HCT116 (cell line): ENCODE results near the gene CFAP53. TPM values are rescaled to one million over a fixed set of nuclear protein-coding genes. Genes with fewer than 3 reads are reported as not detected.

Experiments used
- ATAC-seq: fragments of 200-7000 bp; cut with Tn5 transposase; 2 replicates; pipeline ENCODE4 v1.9.1; 2020; ENCODE audit warnings: mild to moderate bottlenecking, moderate library complexity
- BruUV-seq: library from RNA; stranded (reverse); fragments of 400-500 nt; replicated peaks from 2 replicates; lab custom pipeline; 2021; lab: Mats Ljungman, UMichigan
- CTCF ChIA-PET: fragments of 300-600 bp; sonication (Branson Sonifier 250); formaldehyde crosslinking; loops from one replicate; lab custom pipeline; 2021; ENCODE audit warnings: antibody characterized with exemption; lab: Charles Lee
- POLR2A ChIA-PET: fragments of 300-600, 350-600 bp; sonication (Branson Sonifier 250); formaldehyde crosslinking; loops from one replicate; lab custom pipeline; 2021; ENCODE audit warnings: antibody characterized with exemption; lab: Charles Lee
- RAD21 ChIA-PET, 2 experiments: fragments of 300-600 bp; sonication (Branson Sonifier 250); formaldehyde crosslinking; loops; one replicate each; lab custom pipeline; 2023; ENCODE audit warnings: low total read pairs in 2 of 2; ENCODE audit not compliant: uncharacterized antibody in 2 of 2, unreplicated experiment in 2 of 2, low non-redundant PET in 1 of 2; lab: Charles Lee
- DNase-seq: peaks from one replicate; pipeline ENCODE4 v3.0.0-alpha.2; 2010; ENCODE audit warnings: low read depth, low spot score
- H2AFZ ChIP-seq: fragments of 200-600 bp; shearing (Covaris generic), sonication (generic); 2 replicates; pipeline ENCODE4 v1.6.1; 2017; ENCODE audit warnings: low read depth, mixed run types, mixed read lengths, antibody characterized with exemption, low read length; ENCODE audit not compliant: poor library complexity, severe bottlenecking
- H3K27ac ChIP-seq: 2 replicates; pipeline ENCODE4 v1.5.1; 2012; ENCODE audit warnings: low read depth, low read length
- H3K27me3 ChIP-seq: fragments of 200-600 bp; sonication (generic); 2 replicates; pipeline ENCODE4 v1.6.1; 2016; ENCODE audit warnings: mixed run types, low read length, mixed read lengths; ENCODE audit not compliant: insufficient read depth
- H3K36me3 ChIP-seq, 2 experiments: fragments of 200-500 bp in 1 of 2; fragments of 200-600 bp in 1 of 2; sonication (Bioruptor generic) in 1 of 2; sonication (generic) in 1 of 2; 2 replicates each; pipeline versions ENCODE4 v1.5.1 to v1.6.1; 2014 to 2016; ENCODE audit warnings: low read length in 2 of 2, inconsistent platforms in 1 of 2, mixed read lengths in 1 of 2, mixed run types in 1 of 2; ENCODE audit not compliant: insufficient read depth in 2 of 2, control insufficient read depth in 1 of 2
- H3K4me1 ChIP-seq, 2 experiments: fragments of 200-600 bp in 1 of 2; sonication (generic) in 1 of 2; 2 replicates each; pipeline versions ENCODE4 v1.5.1 to v1.6.1; 2012 to 2017; ENCODE audit warnings: low read length in 2 of 2, inconsistent platforms in 1 of 2, mild to moderate bottlenecking in 1 of 2, mixed read lengths in 1 of 2, mixed run types in 1 of 2, moderate library complexity in 1 of 2; ENCODE audit not compliant: insufficient read depth in 2 of 2, control insufficient read depth in 1 of 2
- H3K4me2 ChIP-seq: fragments of 200-600 bp; sonication (generic); 2 replicates; pipeline ENCODE4 v1.6.1; 2017; ENCODE audit warnings: mixed run types, low read length, mixed read lengths
- H3K4me3 ChIP-seq, 2 experiments: fragments of 200-600 bp in 1 of 2; sonication (generic) in 1 of 2; replicated peaks in 1 of 2; 2 replicates each; pipeline ENCODE4 v1.5.1; 2011 to 2016; ENCODE audit warnings: low read length in 2 of 2, control low read depth in 1 of 2, low read depth in 1 of 2, mild to moderate bottlenecking in 1 of 2, mixed read lengths in 1 of 2, mixed run types in 1 of 2
- H3K79me2 ChIP-seq: fragments of 200-600 bp; sonication (generic); 2 replicates; pipeline ENCODE4 v1.6.1; 2017; ENCODE audit warnings: mild to moderate bottlenecking, mixed run types, low read length, moderate library complexity, mixed read lengths; ENCODE audit not compliant: insufficient read depth
- H3K9ac ChIP-seq: fragments of 200-600 bp; sonication (generic); 2 replicates; pipeline ENCODE4 v1.6.1; 2016; ENCODE audit warnings: low read length, mixed read lengths
- H3K9me2 ChIP-seq: fragments of 200-600 bp; sonication (generic), shearing (Covaris generic); 2 replicates; pipeline ENCODE4 v1.6.1; 2017; ENCODE audit warnings: mixed run types, mild to moderate bottlenecking, moderate library complexity; ENCODE audit not compliant: insufficient read depth
- H3K9me3 ChIP-seq, 2 experiments: fragments of 200-500 bp in 1 of 2; fragments of 200-600 bp in 1 of 2; sonication (Bioruptor generic) in 1 of 2; sonication (generic) in 1 of 2; 2 replicates each; pipeline ENCODE4 v1.6.1; 2014 to 2017; ENCODE audit warnings: low read length in 2 of 2, mixed read lengths in 2 of 2, inconsistent platforms in 1 of 2, low read depth in 1 of 2, mild to moderate bottlenecking in 1 of 2, mixed run types in 1 of 2, moderate library complexity in 1 of 2; ENCODE audit not compliant: control insufficient read depth in 1 of 2, insufficient read depth in 1 of 2
- H4K20me1 ChIP-seq: fragments of 200-600 bp; sonication (generic), shearing (Covaris generic); 2 replicates; pipeline ENCODE4 v1.6.1; 2017; ENCODE audit warnings: mixed run types, mild to moderate bottlenecking, moderate library complexity; ENCODE audit not compliant: insufficient read depth
- ATF3 ChIP-seq: IDR thresholded peaks from 2 replicates; pipeline ENCODE4 v1.6.1; 2012
- CBX3 ChIP-seq: IDR thresholded peaks from 2 replicates; pipeline ENCODE4 v1.6.1; 2012; ENCODE audit warnings: low read depth
- CTCF ChIP-seq, 3 experiments: fragments of 200-600 bp in 1 of 3; sonication (generic) in 1 of 3; IDR thresholded peaks in 2 of 3; conservative IDR thresholded peaks in 1 of 3; 2 replicates each; pipeline ENCODE4 v1.5.1; 2012 to 2017; ENCODE audit warnings: low read depth in 2 of 3, low read length in 2 of 3, antibody characterized with exemption in 1 of 3, borderline replicate concordance in 1 of 3, control low read depth in 1 of 3, mild to moderate bottlenecking in 1 of 3, mixed read lengths in 1 of 3, mixed run types in 1 of 3, moderate library complexity in 1 of 3; ENCODE audit not compliant: insufficient read depth in 1 of 3
- ELF1 ChIP-seq: IDR thresholded peaks from 2 replicates; pipeline ENCODE4 v1.6.1; 2012; ENCODE audit warnings: low read depth, borderline replicate concordance
- FOSL1 ChIP-seq: IDR thresholded peaks from 2 replicates; pipeline ENCODE4 v1.6.1; 2012; ENCODE audit warnings: low read depth
- SRF ChIP-seq: IDR thresholded peaks from 2 replicates; pipeline ENCODE4 v1.6.1; 2012; ENCODE audit warnings: low read depth
- TCF7L2 ChIP-seq: IDR thresholded peaks from 2 replicates; pipeline ENCODE4 v1.7.0; 2011; ENCODE audit warnings: borderline replicate concordance, inconsistent platforms; ENCODE audit not compliant: insufficient read depth, insufficient read length; ENCODE audit errors: extremely low read depth
- ZFX ChIP-seq: fragments of 450-650 bp; IDR thresholded peaks from 2 replicates; pipeline ENCODE4 v1.6.1; 2017
- ZNF274 ChIP-seq: fragments of 200-500 bp; sonication (Bioruptor generic); IDR thresholded peaks from 2 replicates; pipeline ENCODE4 v1.6.1; 2014; ENCODE audit warnings: mild to moderate bottlenecking, low read depth, low read length, inconsistent platforms
- intact Hi-C: fragments of 100-400 bp; cut with micrococcal nuclease; formaldehyde crosslinking; loops from 2 replicates; pipeline ENCODE4 v1.10.0; 2022
- total RNA-seq: library from RNA; stranded (reverse); gene quantifications from one replicate; pipeline ENCODE4 v1.2.1, GENCODE V29; 2021; ENCODE audit not compliant: unreplicated experiment

The CFAP53 gene
- total RNA-seq, 1 experiment from 2014 or later, result 1.1 TPM

- ChIA-PET CTCF (no interaction called here), POLR2A (no interaction called here), RAD21 (no interaction called here)
- no peak overlapping the region for H3K4me3 ChIP-seq
- intact Hi-C loops, result no loop called here
- H3K9me2 ChIP-seq, result no peaks in the 10 kb centered on the region
- H2AFZ ChIP-seq, result no peak overlapping the region
- H3K27ac ChIP-seq, result no peak overlapping the region
- peaks cover 30 to 69% of the 10 kb centered on the region in 2 experiments for H3K36me3 ChIP-seq
- no peak for DNase-seq
- H4K20me1 ChIP-seq, result no peaks in the 10 kb centered on the region
- no peaks in the 10 kb centered on the region for H3K27me3 ChIP-seq
- peaks cover 5 to 16% of the 10 kb centered on the region in 2 experiments; a peak in 3 of 4 replicates for H3K4me1 ChIP-seq
- no peak overlapping the region for H3K9ac ChIP-seq
- peaks cover 39% of the 10 kb centered on the region for H3K79me2 ChIP-seq
- no peak overlapping the region for H3K4me2 ChIP-seq
- TF ChIP-seq TCF7L2 (no peak), SRF (no peak), CTCF (IDR thresholded peaks at IDR 0.05 in 2 of 3, conservative IDR thresholded peaks at IDR 0.05 in 1 of 3; ENCODE audit: borderline replicate concordance in 1 of 3, insufficient read depth in 1 of 3, low read depth in 2 of 3, low read length in 2 of 3) (no peak)
- BruUV-seq, result no TSS peak
- no peak for ATAC-seq
- no peaks in the 10 kb centered on the region for H3K9me3 ChIP-seq
These were observed 11.6 kb upstream of the CFAP53 start for GRCh38 chr18:50277942-50278341.

GRCh38 chr18:50276452-50276851 lies 10.2 kb upstream of the CFAP53 start:
- no TSS peak for BruUV-seq

More at GRCh38 chr18:50276452-50276851, 10.2 kb upstream of the CFAP53 start:
- Histone ChIP-seq H4K20me1 (no peaks in the 10 kb centered on the region), H3K79me2 (peaks cover 39% of the 10 kb centered on the region), H3K9ac (no peak overlapping the region), H3K4me1 (peaks cover 5 to 9% of the 10 kb centered on the region in 2 experiments; a peak in 2 of 4 replicates), H3K36me3 (peaks cover 44 to 70% of the 10 kb centered on the region in 2 experiments), H3K9me2 (no peaks in the 10 kb centered on the region), H3K9me3 (no peaks in the 10 kb centered on the region), H3K4me2 (no peak overlapping the region), H3K27me3 (no peaks in the 10 kb centered on the region), H3K4me3 (no peak overlapping the region), H3K27ac (no peak overlapping the region), H2AFZ (no peak overlapping the region)
- ChIA-PET CTCF (no interaction called here), POLR2A (no interaction called here), RAD21 (no interaction called here)
- intact Hi-C loops, result no loop called here
- DNase-seq (no peak), ATAC-seq (no peak)
- TF ChIP-seq ATF3 (no peak), SRF (no peak), ZFX (no peak), FOSL1 (no peak), TCF7L2 (no peak), ZNF274 (no peak), CBX3 (no peak), CTCF (IDR thresholded peaks at IDR 0.05 in 2 of 3, conservative IDR thresholded peaks at IDR 0.05 in 1 of 3; ENCODE audit: borderline replicate concordance in 1 of 3, insufficient read depth in 1 of 3, low read depth in 2 of 3, low read length in 2 of 3) (no peak), ELF1 (no peak)
